Astrocyte of the spinal cord (primary cell): Measurements from ENCODE around the gene CERS5.

Experiments used
- DNase-seq: peaks from one replicate; pipeline ENCODE4 v3.0.0; 2011; ENCODE audit warnings: low read depth, low spot score
- H3K4me3 ChIP-seq: 2 replicates; pipeline ENCODE4 v1.5.1; 2011; ENCODE audit warnings: low read depth, mild to moderate bottlenecking, low read length, moderate library complexity
- CTCF ChIP-seq: IDR thresholded peaks from 2 replicates; pipeline ENCODE4 v1.5.1; 2012; ENCODE audit warnings: low read depth, mild to moderate bottlenecking, low read length, inconsistent platforms
- in situ Hi-C: cut with HindIII; loops from 2 replicates; pipeline ENCODE4 v1.10.0; 2017; ENCODE audit warnings: low sequenced_read_pairs

The CERS5 gene

GRCh38 chr12:50182461-50182860 is 15.3 kb upstream of the CERS5 start:
- in situ Hi-C loops, result no loop called here
- no peak overlapping the region for H3K4me3 ChIP-seq
- no peak for DNase-seq
- no peak for TF ChIP-seq CTCF

GRCh38 chr12:50181691-50182090 is 14.5 kb upstream of the CERS5 start:
- TF ChIP-seq CTCF, result no peak
- in situ Hi-C loops, result no loop called here

GRCh38 chr12:50175716-50176026 is 8.5 kb upstream of the CERS5 start:
- in situ Hi-C loops, result no loop called here
- no peak for TF ChIP-seq CTCF
- H3K4me3 ChIP-seq, result no peak overlapping the region
- DNase-seq, result no peak

More at GRCh38 chr12:50181691-50182090, 14.5 kb upstream of the CERS5 start:
- DNase-seq, result no peak
- H3K4me3 ChIP-seq, result no peak overlapping the region

- in situ Hi-C loops, result no loop called here
- no peak overlapping the region for H3K4me3 ChIP-seq
- TF ChIP-seq CTCF, result peak; percentile 46
- peak; percentile 86 for DNase-seq
Measured at GRCh38 chr12:50174971-50175715, 8.0 kb upstream of the CERS5 start.

GRCh38 chr12:50166799-50167048 is 445 bp downstream of the CERS5 start:
- in situ Hi-C loops, result no loop called here
- no peak for TF ChIP-seq CTCF
- no peak for DNase-seq
- peak overlapping the region; percentile 60 for H3K4me3 ChIP-seq

GRCh38 chr12:50164963-50165362 is 2.2 kb downstream of the CERS5 start:
- in situ Hi-C loops, result no loop called here
- no peak for TF ChIP-seq CTCF
- no peak overlapping the region for H3K4me3 ChIP-seq
- DNase-seq, result no peak

- no peak for TF ChIP-seq CTCF
- H3K4me3 ChIP-seq, result no peak overlapping the region
- in situ Hi-C loops, result no loop called here
- no peak for DNase-seq
Measured at GRCh38 chr12:50162230-50162629, 4.9 kb downstream of the CERS5 start.
